Measurements from ENCODE around the gene SINHCAF.

DNA sequence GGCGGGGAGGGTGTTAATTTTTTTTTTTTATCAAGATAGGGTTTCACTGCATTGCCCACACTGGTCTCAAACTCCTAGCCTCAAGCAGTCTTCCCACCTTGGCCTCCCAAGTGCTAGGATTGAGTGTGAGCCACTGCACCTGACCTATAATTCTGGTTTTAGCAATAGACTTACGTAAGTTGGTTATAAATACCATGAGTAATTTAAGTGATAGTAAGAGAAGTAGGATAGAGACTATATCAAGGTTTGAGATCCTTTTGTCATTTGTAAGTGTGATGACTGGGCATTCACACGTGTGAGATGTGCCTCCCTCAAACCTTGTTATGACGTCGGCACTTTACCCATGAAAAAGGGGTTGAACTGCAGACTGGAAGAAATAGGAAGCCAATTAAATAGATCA lies 22.5 kb downstream of the SINHCAF start:
- TF ChIP-seq, protein P1, sequence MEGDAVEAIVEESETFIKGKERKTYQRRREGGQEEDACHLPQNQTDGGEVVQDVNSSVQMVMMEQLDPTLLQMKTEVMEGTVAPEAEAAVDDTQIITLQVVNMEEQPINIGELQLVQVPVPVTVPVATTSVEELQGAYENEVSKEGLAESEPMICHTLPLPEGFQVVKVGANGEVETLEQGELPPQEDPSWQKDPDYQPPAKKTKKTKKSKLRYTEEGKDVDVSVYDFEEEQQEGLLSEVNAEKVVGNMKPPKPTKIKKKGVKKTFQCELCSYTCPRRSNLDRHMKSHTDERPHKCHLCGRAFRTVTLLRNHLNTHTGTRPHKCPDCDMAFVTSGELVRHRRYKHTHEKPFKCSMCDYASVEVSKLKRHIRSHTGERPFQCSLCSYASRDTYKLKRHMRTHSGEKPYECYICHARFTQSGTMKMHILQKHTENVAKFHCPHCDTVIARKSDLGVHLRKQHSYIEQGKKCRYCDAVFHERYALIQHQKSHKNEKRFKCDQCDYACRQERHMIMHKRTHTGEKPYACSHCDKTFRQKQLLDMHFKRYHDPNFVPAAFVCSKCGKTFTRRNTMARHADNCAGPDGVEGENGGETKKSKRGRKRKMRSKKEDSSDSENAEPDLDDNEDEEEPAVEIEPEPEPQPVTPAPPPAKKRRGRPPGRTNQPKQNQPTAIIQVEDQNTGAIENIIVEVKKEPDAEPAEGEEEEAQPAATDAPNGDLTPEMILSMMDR (IDR thresholded peaks at IDR 0.05; ENCODE audit: insufficient read depth, low read length), result no peak
- TF ChIP-seq POLR2AphosphoS5 (IDR thresholded peaks at IDR 0.05; ENCODE audit: low read depth) (no peak), GABPA (IDR thresholded peaks at IDR 0.05; ENCODE audit: low read depth) (no peak)
- TF ChIP-seq, protein P2, sequence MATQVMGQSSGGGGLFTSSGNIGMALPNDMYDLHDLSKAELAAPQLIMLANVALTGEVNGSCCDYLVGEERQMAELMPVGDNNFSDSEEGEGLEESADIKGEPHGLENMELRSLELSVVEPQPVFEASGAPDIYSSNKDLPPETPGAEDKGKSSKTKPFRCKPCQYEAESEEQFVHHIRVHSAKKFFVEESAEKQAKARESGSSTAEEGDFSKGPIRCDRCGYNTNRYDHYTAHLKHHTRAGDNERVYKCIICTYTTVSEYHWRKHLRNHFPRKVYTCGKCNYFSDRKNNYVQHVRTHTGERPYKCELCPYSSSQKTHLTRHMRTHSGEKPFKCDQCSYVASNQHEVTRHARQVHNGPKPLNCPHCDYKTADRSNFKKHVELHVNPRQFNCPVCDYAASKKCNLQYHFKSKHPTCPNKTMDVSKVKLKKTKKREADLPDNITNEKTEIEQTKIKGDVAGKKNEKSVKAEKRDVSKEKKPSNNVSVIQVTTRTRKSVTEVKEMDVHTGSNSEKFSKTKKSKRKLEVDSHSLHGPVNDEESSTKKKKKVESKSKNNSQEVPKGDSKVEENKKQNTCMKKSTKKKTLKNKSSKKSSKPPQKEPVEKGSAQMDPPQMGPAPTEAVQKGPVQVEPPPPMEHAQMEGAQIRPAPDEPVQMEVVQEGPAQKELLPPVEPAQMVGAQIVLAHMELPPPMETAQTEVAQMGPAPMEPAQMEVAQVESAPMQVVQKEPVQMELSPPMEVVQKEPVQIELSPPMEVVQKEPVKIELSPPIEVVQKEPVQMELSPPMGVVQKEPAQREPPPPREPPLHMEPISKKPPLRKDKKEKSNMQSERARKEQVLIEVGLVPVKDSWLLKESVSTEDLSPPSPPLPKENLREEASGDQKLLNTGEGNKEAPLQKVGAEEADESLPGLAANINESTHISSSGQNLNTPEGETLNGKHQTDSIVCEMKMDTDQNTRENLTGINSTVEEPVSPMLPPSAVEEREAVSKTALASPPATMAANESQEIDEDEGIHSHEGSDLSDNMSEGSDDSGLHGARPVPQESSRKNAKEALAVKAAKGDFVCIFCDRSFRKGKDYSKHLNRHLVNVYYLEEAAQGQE (IDR thresholded peaks at IDR 0.05; ENCODE audit: insufficient replicate concordance, low read depth), result no peak
